ENCODE data around the gene RAB18.

The RAB18 gene

GRCh38 chr10:27527666-27528295, 23.7 kb downstream of the RAB18 start:
- TF ChIP-seq ZNF274 (IDR thresholded peaks at IDR 0.05; ENCODE audit: low read depth, low read length) (no peak), YY1 (IDR thresholded peaks at IDR 0.05; ENCODE audit: insufficient read depth, insufficient read length) (no peak), SUZ12 (IDR thresholded peaks at IDR 0.05; ENCODE audit: extremely low read depth, insufficient read depth, insufficient read length) (no peak)
- H3K4me1 ChIP-seq (ENCODE audit: insufficient read depth, insufficient read length), result no peaks in the 10 kb centered on the region
- no peaks in the 10 kb centered on the region for H3K27me3 ChIP-seq (ENCODE audit: insufficient read depth, insufficient read length)
- H3K9me3 ChIP-seq (ENCODE audit: insufficient read depth, low read length), result no peaks in the 10 kb centered on the region
- H3K4me3 ChIP-seq (ENCODE audit: insufficient read length, low read depth), result no peak overlapping the region
- no peak overlapping the region for H3K9ac ChIP-seq (ENCODE audit: insufficient read length, low read depth)
- peaks cover 14% of the 10 kb centered on the region for H3K36me3 ChIP-seq (ENCODE audit: insufficient read depth, insufficient read length, low read length)
- no peak for DNase-seq (ENCODE audit: low read depth, low spot score)

DNA sequence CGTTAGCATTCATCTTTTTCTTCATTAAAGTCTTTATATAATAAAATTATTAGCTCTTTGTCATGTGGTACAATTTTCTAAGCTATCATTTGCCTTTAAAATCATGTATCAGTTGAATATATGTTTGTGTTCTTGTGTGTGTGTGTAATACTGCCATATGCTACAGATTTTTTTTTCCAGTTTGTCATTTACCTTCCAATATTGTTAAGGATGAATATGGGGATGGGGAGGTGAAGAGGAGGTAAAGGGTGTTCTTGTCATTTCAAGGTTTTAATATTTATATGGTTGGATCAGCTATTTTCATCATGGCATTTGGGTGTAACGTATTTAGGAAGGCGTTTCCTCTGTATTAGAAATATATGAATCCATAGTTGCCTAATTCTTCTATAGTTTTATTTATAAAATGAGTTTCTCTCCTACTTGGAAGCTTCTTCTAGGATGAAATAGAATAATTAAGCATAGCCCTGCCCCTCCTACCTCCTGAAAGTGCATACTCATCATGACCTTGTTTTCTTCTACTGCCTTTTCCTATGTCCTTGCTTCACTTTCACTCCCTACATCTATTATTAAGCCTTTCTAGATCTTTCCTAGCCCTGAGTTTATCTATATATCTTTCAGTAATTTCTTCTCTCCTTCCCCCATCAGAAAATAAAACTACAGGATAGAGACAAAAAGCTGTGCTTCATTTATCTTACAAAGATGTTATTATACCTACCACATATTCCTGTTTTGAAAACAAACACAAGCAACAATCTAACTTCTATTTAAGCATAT, 25.1 kb downstream of the RAB18 start:
- Histone ChIP-seq H3K9me3 (ENCODE audit: insufficient read depth, low read length) (no peaks in the 10 kb centered on the region), H3K27me3 (ENCODE audit: insufficient read depth, insufficient read length) (no peaks in the 10 kb centered on the region), H3K36me3 (ENCODE audit: insufficient read depth, insufficient read length, low read length) (peaks cover 28% of the 10 kb centered on the region), H3K9ac (ENCODE audit: insufficient read length, low read depth) (no peak overlapping the region), H3K4me3 (ENCODE audit: insufficient read length, low read depth) (no peak overlapping the region), H3K4me1 (ENCODE audit: insufficient read depth, insufficient read length) (no peaks in the 10 kb centered on the region)
- no peak for DNase-seq (ENCODE audit: low read depth, low spot score)
- TF ChIP-seq YY1 (IDR thresholded peaks at IDR 0.05; ENCODE audit: insufficient read depth, insufficient read length) (no peak), SUZ12 (IDR thresholded peaks at IDR 0.05; ENCODE audit: extremely low read depth, insufficient read depth, insufficient read length) (no peak), ZNF274 (IDR thresholded peaks at IDR 0.05; ENCODE audit: low read depth, low read length) (no peak)

DNA sequence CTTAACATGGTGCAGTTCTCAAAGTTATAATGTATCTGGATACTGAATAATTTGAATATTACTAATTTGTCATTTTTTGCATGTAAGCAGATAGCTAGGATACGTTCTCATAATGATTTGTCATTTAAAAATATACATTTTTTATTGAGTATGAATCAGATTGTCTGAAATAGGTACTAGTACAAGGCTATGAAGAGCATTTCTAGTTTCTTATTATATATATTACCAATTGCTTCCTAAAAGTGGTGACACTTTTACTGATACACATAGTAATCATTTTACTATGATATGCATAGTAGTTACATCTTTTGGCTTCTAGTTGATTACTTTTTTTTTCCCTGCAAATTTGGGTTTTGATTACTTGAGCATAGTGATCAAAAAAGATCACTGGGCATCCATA, 26.4 kb downstream of the RAB18 start:
- Histone ChIP-seq H3K27me3 (ENCODE audit: insufficient read depth, insufficient read length) (no peaks in the 10 kb centered on the region), H3K4me3 (ENCODE audit: insufficient read length, low read depth) (no peak overlapping the region), H3K9ac (ENCODE audit: insufficient read length, low read depth) (no peak overlapping the region), H3K9me3 (ENCODE audit: insufficient read depth, low read length) (no peaks in the 10 kb centered on the region), H3K4me1 (ENCODE audit: insufficient read depth, insufficient read length) (no peaks in the 10 kb centered on the region), H3K36me3 (ENCODE audit: insufficient read depth, insufficient read length, low read length) (peaks cover 37% of the 10 kb centered on the region)
- no peak for TF ChIP-seq YY1 (IDR thresholded peaks at IDR 0.05; ENCODE audit: insufficient read depth, insufficient read length)
- DNase-seq (ENCODE audit: low read depth, low spot score), result no peak

GRCh38 chr10:27531336-27531847, 27.3 kb downstream of the RAB18 start:
- no peaks in the 10 kb centered on the region for H3K9me3 ChIP-seq (ENCODE audit: insufficient read depth, low read length)
- DNase-seq (ENCODE audit: low read depth, low spot score), result no peak
- no peak overlapping the region for H3K4me3 ChIP-seq (ENCODE audit: insufficient read length, low read depth)
- no peaks in the 10 kb centered on the region for H3K27me3 ChIP-seq (ENCODE audit: insufficient read depth, insufficient read length)
- H3K4me1 ChIP-seq (ENCODE audit: insufficient read depth, insufficient read length), result no peaks in the 10 kb centered on the region
- TF ChIP-seq ZNF274 (IDR thresholded peaks at IDR 0.05; ENCODE audit: low read depth, low read length) (no peak), SUZ12 (IDR thresholded peaks at IDR 0.05; ENCODE audit: extremely low read depth, insufficient read depth, insufficient read length) (no peak), YY1 (IDR thresholded peaks at IDR 0.05; ENCODE audit: insufficient read depth, insufficient read length) (no peak)
- peaks cover 42% of the 10 kb centered on the region for H3K36me3 ChIP-seq (ENCODE audit: insufficient read depth, insufficient read length, low read length)
- no peak overlapping the region for H3K9ac ChIP-seq (ENCODE audit: insufficient read length, low read depth)

DNA sequence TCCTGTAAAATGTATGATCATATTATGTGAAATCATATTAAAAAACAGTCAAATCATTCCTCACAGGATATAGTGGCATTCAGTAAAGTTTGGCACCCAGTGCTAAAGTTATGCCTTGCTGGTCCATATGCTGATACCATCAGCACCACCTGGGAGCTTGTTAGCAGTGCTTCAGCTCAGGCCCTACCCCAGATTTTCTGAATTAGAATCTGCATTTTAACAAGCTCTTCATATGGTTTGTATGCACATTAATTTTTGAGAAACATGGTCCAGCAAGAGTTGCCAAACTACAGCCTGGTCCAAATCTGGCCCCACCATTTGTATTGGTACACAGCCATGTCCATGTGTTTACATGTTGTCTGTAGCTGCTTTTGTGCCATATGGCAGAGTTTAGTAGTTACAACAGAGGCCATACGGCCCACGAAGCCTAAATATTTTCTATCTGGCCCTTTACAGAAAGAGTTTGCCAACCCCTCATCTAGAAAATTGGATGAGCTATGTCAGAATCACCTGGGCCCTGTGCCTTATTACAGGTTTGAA, 30.1 kb downstream of the RAB18 start:
- H3K4me1 ChIP-seq (ENCODE audit: insufficient read depth, insufficient read length), result no peaks in the 10 kb centered on the region
- H3K9me3 ChIP-seq (ENCODE audit: insufficient read depth, low read length), result no peaks in the 10 kb centered on the region
- DNase-seq (ENCODE audit: low read depth, low spot score), result no peak
- H3K9ac ChIP-seq (ENCODE audit: insufficient read length, low read depth), result no peak overlapping the region
- no peak for TF ChIP-seq SUZ12 (IDR thresholded peaks at IDR 0.05; ENCODE audit: extremely low read depth, insufficient read depth, insufficient read length)
- no peak for TF ChIP-seq YY1 (IDR thresholded peaks at IDR 0.05; ENCODE audit: insufficient read depth, insufficient read length)
- no peak for TF ChIP-seq ZNF274 (IDR thresholded peaks at IDR 0.05; ENCODE audit: low read depth, low read length)
- H3K36me3 ChIP-seq (ENCODE audit: insufficient read depth, insufficient read length, low read length), result peaks cover 63% of the 10 kb centered on the region
- H3K4me3 ChIP-seq (ENCODE audit: insufficient read length, low read depth), result no peak overlapping the region
- no peaks in the 10 kb centered on the region for H3K27me3 ChIP-seq (ENCODE audit: insufficient read depth, insufficient read length)

DNA sequence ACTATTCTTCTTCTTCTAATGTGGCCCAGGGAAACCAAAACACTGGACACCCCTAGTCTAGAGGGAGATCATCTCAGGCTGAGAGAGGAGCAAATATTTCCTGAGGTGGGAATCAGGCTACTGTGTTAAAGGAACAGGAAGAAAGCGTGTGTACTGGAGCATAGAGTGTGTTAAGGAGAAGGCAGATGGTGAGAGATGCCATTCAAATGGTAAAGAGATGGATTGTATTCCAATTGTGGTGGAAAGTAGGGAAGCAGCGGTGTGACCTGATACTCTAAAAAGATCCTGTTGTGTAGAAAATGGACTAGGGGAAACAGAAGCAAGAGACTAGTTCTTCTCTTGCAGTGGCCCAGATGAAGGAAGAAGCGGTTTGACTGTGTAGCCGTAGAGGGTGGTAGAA, 31.2 kb downstream of the RAB18 start:
- Histone ChIP-seq H3K4me3 (ENCODE audit: insufficient read length, low read depth) (no peak overlapping the region), H3K9me3 (ENCODE audit: insufficient read depth, low read length) (no peaks in the 10 kb centered on the region), H3K4me1 (ENCODE audit: insufficient read depth, insufficient read length) (no peaks in the 10 kb centered on the region), H3K27me3 (ENCODE audit: insufficient read depth, insufficient read length) (no peaks in the 10 kb centered on the region), H3K36me3 (ENCODE audit: insufficient read depth, insufficient read length, low read length) (peaks cover 68% of the 10 kb centered on the region), H3K9ac (ENCODE audit: insufficient read length, low read depth) (no peak overlapping the region)
- TF ChIP-seq ZNF274 (IDR thresholded peaks at IDR 0.05; ENCODE audit: low read depth, low read length) (no peak), SUZ12 (IDR thresholded peaks at IDR 0.05; ENCODE audit: extremely low read depth, insufficient read depth, insufficient read length) (no peak), YY1 (IDR thresholded peaks at IDR 0.05; ENCODE audit: insufficient read depth, insufficient read length) (no peak)
- DNase-seq (ENCODE audit: low read depth, low spot score), result peak; percentile 18

- TF ChIP-seq SUZ12 (IDR thresholded peaks at IDR 0.05; ENCODE audit: extremely low read depth, insufficient read depth, insufficient read length) (no peak), ZNF274 (IDR thresholded peaks at IDR 0.05; ENCODE audit: low read depth, low read length) (no peak), YY1 (IDR thresholded peaks at IDR 0.05; ENCODE audit: insufficient read depth, insufficient read length) (no peak)
- Histone ChIP-seq H3K4me1 (ENCODE audit: insufficient read depth, insufficient read length) (no peaks in the 10 kb centered on the region), H3K4me3 (ENCODE audit: insufficient read length, low read depth) (no peak overlapping the region), H3K36me3 (ENCODE audit: insufficient read depth, insufficient read length, low read length) (peaks cover 68% of the 10 kb centered on the region), H3K27me3 (ENCODE audit: insufficient read depth, insufficient read length) (no peaks in the 10 kb centered on the region), H3K9ac (ENCODE audit: insufficient read length, low read depth) (no peak overlapping the region), H3K9me3 (ENCODE audit: insufficient read depth, low read length) (no peaks in the 10 kb centered on the region)
- no peak for DNase-seq (ENCODE audit: low read depth, low spot score)
These were observed 32.3 kb downstream of the RAB18 start for GRCh38 chr10:27536437-27536836.

Data from NT2/D1 (cell line).